Glomerular endothelial cell (primary cell): ENCODE results near the gene SEMA3A. TPM values are rescaled to one million over a fixed set of nuclear protein-coding genes. Genes with fewer than 3 reads are reported as not detected.
"Not testable (repeated sequence)": the region's sequence is repeated elsewhere in the genome, so short reads cannot be mapped to it uniquely, and the experiment has no call there.

Experiments
- DNase-seq: peaks from one replicate; pipeline ENCODE4 v3.0.0-alpha.2; 2011; ENCODE audit warnings: low read depth, low spot score; ENCODE audit errors: extremely low read depth
- total RNA-seq: library from RNA; depleted of rRNA; stranded (reverse); fragments of >200 nt; gene quantifications from 2 replicates; pipeline ENCODE4 v1.2.3, GENCODE V29; 2015

The SEMA3A gene
- total RNA-seq, 1 donor from 2014 or later = 7.2 TPM

GRCh38 chr7:84070770-84071169 is 123.8 kb downstream of the SEMA3A start:
- no peak for DNase-seq

- DNase-seq = no peak
These were observed 124.5 kb downstream of the SEMA3A start for GRCh38 chr7:84069999-84070500.

- DNase-seq = no peak
These were observed 125.6 kb downstream of the SEMA3A start for GRCh38 chr7:84069033-84069432.

- DNase-seq = not testable (repeated sequence)
These were observed 132.1 kb downstream of the SEMA3A start for GRCh38 chr7:84062489-84062901.

GRCh38 chr7:84060760-84061261 is 133.8 kb downstream of the SEMA3A start:
- DNase-seq = no peak

GRCh38 chr7:84060000-84060399 is 134.6 kb downstream of the SEMA3A start:
- no peak for DNase-seq

GRCh38 chr7:84058311-84059076 is 136.1 kb downstream of the SEMA3A start:
- no peak for DNase-seq

- no peak for DNase-seq
These were observed 137.0 kb downstream of the SEMA3A start for GRCh38 chr7:84057576-84057975.

- DNase-seq = no peak
These were observed 138.5 kb downstream of the SEMA3A start for GRCh38 chr7:84055904-84056605.

- not testable (repeated sequence) for DNase-seq
These were observed 139.4 kb downstream of the SEMA3A start for GRCh38 chr7:84055199-84055598.

- DNase-seq = no peak
These were observed 145.3 kb downstream of the SEMA3A start for GRCh38 chr7:84049071-84049836.

- no peak for DNase-seq
These were observed 147.5 kb downstream of the SEMA3A start for GRCh38 chr7:84047085-84047484.

GRCh38 chr7:84044834-84045233 is 149.8 kb downstream of the SEMA3A start:
- DNase-seq = no peak

- no peak for DNase-seq
These were observed 150.9 kb downstream of the SEMA3A start for GRCh38 chr7:84043661-84044191.

GRCh38 chr7:84042110-84042539 is 152.5 kb downstream of the SEMA3A start:
- DNase-seq = no peak

- no peak for DNase-seq
These were observed 152.9 kb downstream of the SEMA3A start for GRCh38 chr7:84041649-84042048.

- no peak for DNase-seq
These were observed 154.2 kb downstream of the SEMA3A start for GRCh38 chr7:84040355-84040754.

- DNase-seq = no peak
These were observed 155.2 kb downstream of the SEMA3A start for GRCh38 chr7:84039432-84039831.

- DNase-seq = no peak
These were observed 166.9 kb downstream of the SEMA3A start for GRCh38 chr7:84027678-84028077.

- DNase-seq = peak; percentile 60
These were observed 169.2 kb downstream of the SEMA3A start for GRCh38 chr7:84025332-84025927.
